DMS 273 (cell line): ENCODE results near the gene ZNF283.

Experiments
- DNase-seq: peaks from one replicate; lab custom pipeline; 2025; ENCODE audit not compliant: unreplicated experiment; lab: John Stamatoyannopoulos, UW

ZNF283 gene

DNA sequence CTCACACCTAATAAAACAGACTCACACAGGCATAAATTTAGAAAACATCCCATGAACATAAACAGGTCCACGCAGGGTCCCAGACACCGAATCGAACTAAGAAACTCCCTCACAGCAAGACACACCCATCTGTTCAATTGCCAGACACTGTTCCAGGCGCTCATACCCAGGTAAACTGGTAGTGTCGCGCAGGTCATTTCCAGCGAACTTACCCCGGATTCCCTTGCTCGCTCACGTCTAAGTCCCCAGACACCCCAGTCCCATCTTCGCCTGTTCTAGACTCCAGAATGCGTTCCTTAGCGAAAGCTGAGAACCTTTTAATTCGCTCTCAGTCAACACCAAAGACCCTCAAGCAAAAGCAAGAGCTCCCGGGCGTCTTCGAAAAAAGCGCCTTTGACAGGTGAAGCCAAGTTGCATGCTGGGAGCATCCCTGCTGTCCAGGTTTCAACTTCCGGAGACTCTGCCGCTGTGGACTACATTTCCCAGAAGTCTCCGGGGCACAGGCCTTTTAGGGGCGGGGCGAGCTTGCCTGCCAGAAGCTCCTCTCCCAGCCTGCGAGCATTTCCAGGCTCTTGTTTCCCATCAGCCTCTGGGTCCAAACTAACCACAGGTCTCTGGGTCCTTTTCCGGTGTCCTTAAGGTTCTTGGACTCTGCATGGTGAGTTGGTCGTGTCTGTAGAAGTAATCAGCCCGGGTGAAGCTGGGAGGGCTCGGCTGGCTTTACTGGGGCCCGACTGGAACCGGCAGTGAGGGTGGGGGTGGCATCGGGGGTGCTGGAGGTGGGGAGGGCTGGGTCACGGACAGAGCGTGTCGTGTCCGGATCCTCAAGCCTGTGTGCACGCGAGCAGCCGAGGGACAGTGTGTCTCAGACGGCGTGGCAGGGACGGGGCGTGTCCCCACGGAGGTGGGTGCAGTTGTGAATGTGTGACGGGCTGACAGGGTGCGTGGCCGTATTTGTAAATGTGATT is at the start of gene ZNF283:
TSS of gene ZNF283 (plus strand) at position 535 of the 968 bp plus-strand sequence. CDS start 6,184 bp downstream, outside the sequence.
- peak; percentile 93 for DNase-seq

GRCh38 chr19:43778651-43779050 is 48.5 kb upstream of the ZNF283 start:
- DNase-seq = no peak

DNA sequence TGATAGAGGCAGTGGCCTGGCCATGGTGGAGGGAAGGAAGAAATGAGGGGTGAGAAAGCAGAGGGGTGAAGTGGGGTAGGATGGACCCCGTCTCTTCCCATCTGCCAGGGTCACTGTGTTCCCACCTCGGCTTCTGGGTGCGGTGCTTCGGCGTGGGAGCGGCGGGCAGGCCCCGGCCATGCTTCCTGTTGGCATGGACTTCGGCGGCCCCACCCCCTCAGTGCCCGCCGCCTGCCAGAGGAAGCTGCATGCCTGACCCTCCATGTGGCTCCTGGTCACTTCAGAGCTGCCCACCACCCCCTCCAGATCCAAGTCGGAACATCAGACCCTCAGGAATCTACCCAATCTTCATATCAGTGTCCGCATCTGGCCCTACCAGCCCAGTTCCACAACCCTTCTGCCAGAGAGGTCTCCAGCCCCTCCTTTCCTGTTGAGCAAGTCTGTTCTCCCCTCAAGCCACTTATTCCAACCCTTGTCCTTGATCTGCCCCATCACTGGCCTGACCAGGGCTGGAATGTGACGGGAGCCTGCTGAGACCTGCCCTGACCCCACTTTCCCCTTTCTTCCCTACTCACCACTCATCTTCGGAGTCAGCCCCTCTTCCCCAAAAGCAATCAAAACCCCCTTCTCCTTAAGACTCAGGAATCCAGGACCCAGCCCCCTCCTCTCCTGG is 47.8 kb upstream of the ZNF283 start:
- DNase-seq = no peak

GRCh38 chr19:43779820-43780219 is 47.3 kb upstream of the ZNF283 start:
- DNase-seq = no peak

GRCh38 chr19:43780706-43781525 is 46.2 kb upstream of the ZNF283 start, which contains the start of gene KCNN4:
KCNN4 (minus strand) TSS chr19:43780973; CDS start chr19:43780861, 112 bp downstream.
- DNase-seq = no peak

- DNase-seq = no peak
Observed at GRCh38 chr19:43781630-43782310, 45.4 kb upstream of the ZNF283 start.

DNA sequence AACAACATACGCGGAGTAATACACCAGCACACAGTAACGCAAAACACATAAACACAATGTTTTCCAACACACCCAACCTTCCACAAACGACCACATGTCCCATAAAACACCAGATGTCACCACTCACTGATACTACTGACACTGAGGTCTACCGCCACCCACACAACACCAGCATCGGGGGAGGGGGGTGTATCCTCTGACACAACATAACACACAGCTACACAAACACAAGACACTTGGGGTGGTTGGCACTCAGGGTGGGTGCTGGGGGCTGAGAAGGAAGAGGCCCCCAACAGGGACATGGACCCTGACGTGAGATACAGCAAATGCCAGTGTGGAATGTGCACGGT is 44.8 kb upstream of the ZNF283 start:
- no peak for DNase-seq

DNA sequence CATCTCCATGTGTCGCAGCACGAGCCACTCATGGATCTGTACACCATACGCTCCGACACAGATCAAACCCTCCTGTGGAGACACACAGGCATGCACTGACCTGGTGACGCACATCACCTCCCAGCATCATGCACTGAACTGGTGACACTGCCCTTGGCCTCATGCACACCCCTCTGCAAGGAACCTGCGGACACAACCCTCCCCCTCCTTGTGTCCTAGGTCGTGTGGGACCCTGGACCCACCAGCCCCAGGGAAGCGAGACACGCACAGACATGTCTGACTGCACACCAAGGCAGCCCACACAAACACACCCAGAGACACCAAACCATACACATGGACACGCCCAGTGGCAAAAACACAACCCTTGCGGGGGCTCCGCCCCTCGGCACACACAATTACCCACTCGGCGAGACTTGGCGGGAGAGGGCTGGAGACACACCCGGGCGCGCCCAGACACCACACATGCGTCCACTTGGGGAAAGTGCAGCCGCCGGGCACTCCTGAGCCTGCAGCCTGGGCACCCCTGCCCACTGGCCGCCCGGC is 44.4 kb upstream of the ZNF283 start:
- no peak for DNase-seq

DNA sequence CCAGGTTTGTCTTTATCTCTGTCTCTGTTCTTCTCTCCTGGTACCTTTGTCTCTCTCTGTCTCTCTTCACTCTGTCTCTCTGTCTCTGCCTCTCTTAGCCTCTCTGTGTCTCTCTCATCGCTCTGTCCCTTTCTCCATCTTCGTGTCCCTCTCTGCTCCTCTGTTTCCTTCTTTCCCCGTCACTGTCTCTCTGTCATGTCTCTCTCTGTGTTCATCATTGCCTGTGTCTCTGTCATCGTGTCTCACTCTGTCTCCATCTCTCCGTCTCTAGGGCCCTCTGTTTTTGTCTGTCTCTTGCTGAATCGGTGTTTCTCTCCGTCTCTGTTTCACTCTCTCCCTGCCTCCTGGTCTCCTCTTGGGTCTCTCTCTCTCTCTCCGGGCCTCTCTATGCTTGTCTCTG is 43.5 kb upstream of the ZNF283 start:
- no peak for DNase-seq

- DNase-seq = peak; percentile 25
Observed at GRCh38 chr19:43784241-43784980, 42.7 kb upstream of the ZNF283 start.

DNA sequence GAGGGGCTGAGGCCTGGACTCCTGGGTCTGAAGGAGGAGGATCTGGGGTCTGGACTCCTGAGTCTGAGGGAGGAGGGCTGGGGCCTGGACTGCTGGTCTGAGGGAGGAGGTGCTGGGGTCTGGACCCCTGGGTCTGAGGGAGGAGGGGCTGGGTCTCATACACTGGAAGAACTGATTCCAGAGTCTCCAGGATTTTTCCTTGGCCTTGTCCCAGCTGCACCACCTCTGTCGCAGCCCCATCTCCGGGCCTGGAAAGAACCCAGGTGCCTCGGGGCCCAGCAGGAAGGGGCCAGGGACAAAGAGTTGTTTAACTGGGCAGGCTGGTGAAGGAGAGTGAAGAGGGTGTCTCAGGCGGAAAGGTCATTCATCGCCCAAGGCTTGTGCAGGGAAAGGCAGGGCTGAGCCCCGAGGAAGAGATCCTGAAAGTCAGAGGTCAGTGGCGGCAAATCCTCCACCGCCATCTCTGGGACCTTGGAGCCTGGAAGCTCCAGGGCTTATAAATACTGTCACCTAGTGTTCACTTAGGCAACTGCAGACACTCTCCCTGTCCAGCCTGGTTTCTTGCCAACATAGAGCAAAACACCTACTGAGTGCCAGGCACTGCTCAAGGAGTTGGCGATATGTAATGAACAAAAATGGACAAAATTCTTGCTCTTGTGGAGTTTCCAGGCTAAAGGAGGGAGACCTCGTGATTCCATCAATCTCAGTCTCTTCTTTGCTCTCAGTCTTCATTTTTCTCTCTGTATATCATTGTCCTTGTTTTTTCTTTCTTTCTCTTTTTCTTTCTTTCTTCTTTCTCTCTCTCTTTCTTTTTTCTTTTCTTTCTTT is 41.9 kb upstream of the ZNF283 start:
- peak; percentile 89 for DNase-seq

GRCh38 chr19:43786665-43787064 is 40.5 kb upstream of the ZNF283 start:
- DNase-seq = no peak

DNA sequence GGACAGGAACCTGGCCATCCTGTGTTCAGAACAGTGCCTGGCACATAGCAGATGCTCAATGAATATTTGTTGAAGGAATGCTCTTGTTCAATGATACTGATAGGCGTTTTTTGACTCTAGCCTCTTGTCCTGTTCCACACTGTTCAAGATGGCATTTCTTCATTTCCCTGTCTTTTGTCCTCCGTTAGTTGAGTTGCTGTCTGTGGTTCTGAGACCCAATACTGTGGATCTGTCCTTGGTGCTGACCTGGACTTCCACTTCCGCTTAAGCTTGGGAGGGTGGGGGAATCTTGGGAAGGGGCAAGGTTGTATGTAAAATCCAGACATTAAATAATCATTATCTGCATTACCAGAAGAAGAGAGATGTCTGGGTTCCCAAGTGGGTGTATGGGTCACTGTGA is 38.1 kb upstream of the ZNF283 start:
- DNase-seq = no peak

DNA sequence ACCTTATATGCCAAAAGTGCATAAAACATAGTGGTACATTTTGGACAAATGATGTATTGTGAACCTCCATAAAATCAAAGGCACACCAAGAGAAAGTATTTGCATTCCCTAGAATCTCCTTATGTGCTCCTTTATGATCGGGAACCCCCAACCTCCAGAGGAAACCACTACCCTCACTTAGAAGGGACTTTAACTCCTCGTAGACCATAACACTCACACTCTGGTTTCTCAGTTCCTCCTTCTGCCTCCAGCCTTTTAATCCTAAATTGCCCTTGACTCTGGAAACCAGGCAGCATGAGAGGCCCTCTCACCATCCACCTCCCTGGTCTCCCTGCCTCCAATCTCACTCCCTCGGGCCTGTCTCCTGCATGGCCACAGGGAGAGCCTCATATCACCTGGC is 36.5 kb upstream of the ZNF283 start:
- no peak for DNase-seq

DNA sequence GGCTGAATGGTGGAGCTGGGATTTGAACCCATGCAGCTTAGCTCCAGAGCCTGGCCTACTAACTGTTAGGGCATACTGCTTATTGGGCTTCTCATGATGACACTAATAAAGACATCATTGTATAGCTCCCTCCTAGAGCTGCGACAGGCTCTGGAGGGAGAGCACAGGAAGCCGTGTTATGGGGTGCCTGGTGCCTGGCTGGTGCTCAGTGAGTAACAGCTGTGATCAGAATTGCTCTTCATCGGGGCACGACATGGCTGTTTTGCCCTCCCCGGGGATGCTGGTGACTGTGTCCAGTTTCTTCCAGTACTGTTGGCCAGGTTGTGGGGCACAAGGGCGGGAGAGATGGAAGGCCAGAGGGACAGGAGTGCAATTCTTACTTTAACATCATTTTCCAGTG is 30.0 kb upstream of the ZNF283 start:
- DNase-seq = no peak

DNA sequence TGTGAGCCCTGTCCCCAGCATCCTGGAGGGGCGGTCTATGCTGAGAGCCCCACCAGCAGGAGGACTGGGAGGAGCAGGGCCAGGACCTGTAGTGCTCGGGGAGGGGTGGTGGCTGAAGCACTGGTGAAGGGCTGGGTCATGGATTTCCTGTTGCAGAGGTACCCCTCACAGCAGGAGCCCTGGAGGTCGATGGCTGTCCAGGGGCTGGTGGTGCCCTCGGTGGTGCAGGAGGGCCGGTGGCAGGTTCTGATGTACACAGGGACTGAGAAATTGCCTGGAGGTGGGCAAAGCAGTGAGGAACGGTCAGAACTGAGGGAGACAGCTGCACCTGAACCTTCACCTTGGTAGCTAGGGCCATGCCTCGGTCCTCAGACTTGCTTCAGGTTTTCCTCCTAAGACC is 29.6 kb upstream of the ZNF283 start:
- DNase-seq = no peak

DNA sequence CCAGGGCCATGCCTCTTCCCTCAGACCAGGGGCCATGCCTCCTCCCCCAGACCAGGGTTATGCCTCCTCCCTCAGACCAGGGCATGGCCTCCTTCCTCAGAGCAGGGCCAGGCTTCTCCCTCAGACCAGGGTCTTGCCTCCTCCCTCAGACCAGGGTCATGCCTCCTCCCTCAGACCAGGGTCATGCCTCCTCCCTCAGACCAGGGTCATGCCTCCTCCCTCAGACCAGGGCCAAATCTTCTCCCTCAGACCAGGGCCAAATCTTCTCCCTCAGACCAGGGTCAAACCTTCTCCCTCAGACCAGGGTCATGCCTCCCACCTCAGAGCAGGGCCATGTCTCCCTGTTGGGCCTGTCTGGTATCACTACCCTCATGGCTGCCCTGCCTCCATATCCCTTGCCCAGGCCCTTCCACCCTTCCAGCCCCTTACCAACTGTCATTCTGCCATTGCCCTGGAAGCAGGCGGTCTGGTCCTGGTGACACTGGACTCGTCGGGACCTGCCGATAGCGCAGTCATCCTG is 29.0 kb upstream of the ZNF283 start:
- no peak for DNase-seq

DNA sequence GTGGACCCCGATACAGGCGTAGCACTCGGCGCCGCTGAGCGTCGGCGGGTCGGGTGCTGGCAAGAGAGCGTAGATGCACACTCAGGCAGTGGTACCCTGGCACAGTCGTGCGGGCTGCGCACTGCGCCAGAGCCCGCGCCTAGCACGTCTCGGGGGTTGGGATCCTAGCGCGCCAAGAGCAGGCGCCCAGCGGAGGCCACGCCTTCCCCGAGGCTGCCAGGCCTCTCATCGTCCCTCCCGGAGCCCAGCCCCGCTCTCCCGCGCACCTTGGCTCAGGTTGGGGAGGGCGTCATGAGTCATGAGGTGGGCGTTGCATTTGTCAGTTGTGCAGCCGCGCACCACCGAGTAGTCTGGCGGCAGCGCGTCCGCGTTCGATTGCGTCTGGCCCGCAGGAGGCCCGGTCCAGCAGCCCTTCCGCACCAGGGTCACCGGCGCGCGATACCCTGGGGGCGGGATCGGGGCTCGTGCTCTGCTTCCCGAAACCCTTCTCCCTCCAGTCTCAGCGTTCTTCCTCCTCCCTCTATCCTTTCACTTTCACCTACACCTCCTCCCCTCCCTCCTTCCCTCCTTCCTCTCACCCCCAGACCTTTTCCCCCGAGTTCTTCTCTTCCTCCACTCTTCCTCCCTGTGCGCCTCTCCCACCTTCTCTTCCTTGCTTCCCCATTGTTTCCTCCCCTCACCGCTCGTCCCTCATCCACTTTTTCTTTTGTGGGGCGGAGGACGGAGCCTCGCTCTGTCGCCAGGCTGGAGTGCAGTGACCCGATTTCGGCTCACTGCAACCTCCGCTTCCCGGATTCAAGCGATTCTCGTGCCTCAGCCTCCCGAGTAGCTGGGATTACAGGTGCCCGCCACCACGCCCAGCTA is 28.3 kb upstream of the ZNF283 start:
- peak; percentile 60 for DNase-seq
